CD4-positive, alpha-beta T cell (primary cell): ENCODE measurements around the gene ZNF185. TPM values are rescaled to one million over a fixed set of nuclear protein-coding genes. Genes with fewer than 3 reads are reported as not detected.

Source experiments
- ATAC-seq: fragments of 200-7000 bp; cut with Tn5 transposase; one replicate; pipeline ENCODE4 v1.10.0; 2022; ENCODE audit warnings: mild to moderate bottlenecking; ENCODE audit not compliant: poor library complexity
- CTCF ChIA-PET: fragments of 350-600 bp; sonication (Branson Sonifier 250); formaldehyde crosslinking; loops from one replicate; lab custom pipeline; 2021; ENCODE audit warnings: antibody characterized with exemption, inconsistent platforms; lab: Charles Lee
- POLR2A ChIA-PET: fragments of 350-600 bp; sonication (Branson Sonifier 250); formaldehyde crosslinking; loops from one replicate; lab custom pipeline; 2021; ENCODE audit warnings: antibody characterized with exemption, inconsistent platforms; lab: Charles Lee
- DNase-seq, 14 experiments: peaks; one replicate each; pipeline ENCODE4 v3.0.0-alpha.2; 2013 to 2020; ENCODE audit warnings: mixed read lengths in 2 of 14
- H3K27ac ChIP-seq, 2 donors: one replicate each; pipeline versions ENCODE4 v1.5.1 to v1.7.0; 2013; ENCODE audit warnings: low read length in 2 of 2, low read depth in 1 of 2, mild to moderate bottlenecking in 1 of 2
- H3K27me3 ChIP-seq, 2 experiments: 1 replicate in 1 of 2; 2 replicates in 1 of 2; pipeline versions ENCODE4 v1.6.1 to v1.7.0; 2013; ENCODE audit warnings: low read length in 2 of 2, control low read depth in 1 of 2, mild to moderate bottlenecking in 1 of 2, moderate library complexity in 1 of 2; ENCODE audit not compliant: insufficient read depth in 2 of 2, control insufficient read depth in 1 of 2
- H3K36me3 ChIP-seq: one replicate; pipeline ENCODE4 v1.6.1; 2013; ENCODE audit warnings: low read length, control low read depth; ENCODE audit not compliant: insufficient read depth
- H3K4me1 ChIP-seq: one replicate; pipeline ENCODE4 v1.6.1; 2013; ENCODE audit warnings: low read length, control low read depth; ENCODE audit not compliant: insufficient read depth
- H3K4me3 ChIP-seq: one replicate; pipeline ENCODE4 v1.5.1; 2013; ENCODE audit warnings: mild to moderate bottlenecking, low read length, moderate library complexity
- H3K9me3 ChIP-seq, 2 experiments: 1 replicate in 1 of 2; 2 replicates in 1 of 2; pipeline versions ENCODE4 v1.6.1 to v1.7.0; 2013; ENCODE audit warnings: low read length in 2 of 2, mild to moderate bottlenecking in 2 of 2, control low read depth in 1 of 2, moderate library complexity in 1 of 2; ENCODE audit not compliant: control insufficient read depth in 1 of 2, insufficient read depth in 1 of 2
- H3K27ac Mint-ChIP-seq: one replicate; pipeline ENCODE4 v1.8.0; 2020; ENCODE audit warnings: mixed read lengths
- H3K27me3 Mint-ChIP-seq: one replicate; pipeline ENCODE4 v1.8.0; 2021; ENCODE audit warnings: mixed read lengths
- H3K36me3 Mint-ChIP-seq: one replicate; pipeline ENCODE4 v1.8.0; 2021; ENCODE audit warnings: low read depth, mixed read lengths
- H3K4me1 Mint-ChIP-seq: one replicate; pipeline ENCODE4 v1.8.0; 2021; ENCODE audit warnings: low read depth, mixed read lengths
- H3K4me3 Mint-ChIP-seq: one replicate; pipeline ENCODE4 v1.8.0; 2020; ENCODE audit warnings: mild to moderate bottlenecking, mixed read lengths
- H3K9me3 Mint-ChIP-seq: one replicate; pipeline ENCODE4 v1.8.0; 2020; ENCODE audit warnings: mixed read lengths
- CTCF ChIP-seq: fragments of 200-600 bp; IDR thresholded peaks from one replicate; pipeline ENCODE4 v1.8.0; 2022; ENCODE audit warnings: antibody characterized with exemption, mild to moderate bottlenecking
- intact Hi-C, 2 experiments: fragments of 100-400 bp; cut with DNase I in 1 of 2; cut with micrococcal nuclease in 1 of 2; formaldehyde crosslinking; loops; one replicate each; pipeline versions ENCODE4 v1.15.1 to v1.9.0; 2023 to 2025; cut with DNase I, micrococcal nuclease
- total RNA-seq, 174 experiments: library from RNA in 2 of 174; stranded (reverse) in 2 of 174; gene quantifications; one replicate each; pipeline ENCODE4 v1.2.3 and lab custom pipeline; 2021 to 2026

The ZNF185 gene
- total RNA-seq, 2 experiments from 2014 or later, result 1.4 to 1.5 TPM

- DNase-seq, result no peak
- no peak for TF ChIP-seq CTCF
- no peaks in the 10 kb centered on the region for H3K9me3 ChIP-seq
- H3K4me1 ChIP-seq, result peaks cover under 1% of the 10 kb centered on the region
- H3K36me3 ChIP-seq, result no peaks in the 10 kb centered on the region
- H3K27me3 Mint-ChIP-seq, result no peaks in the 10 kb centered on the region
- intact Hi-C loops, result no loop called here
- ATAC-seq, result no peak
- peaks cover 4% of the 10 kb centered on the region for H3K4me1 Mint-ChIP-seq
- H3K36me3 Mint-ChIP-seq, result no peaks in the 10 kb centered on the region
- H3K9me3 Mint-ChIP-seq, result no peaks in the 10 kb centered on the region
- CTCF ChIA-PET, result no interaction called here
- H3K27me3 ChIP-seq, result no peaks in the 10 kb centered on the region
- H3K4me3 Mint-ChIP-seq, result no peak overlapping the region
- no peak overlapping the region for H3K27ac Mint-ChIP-seq
- no peak overlapping the region for H3K27ac ChIP-seq
- POLR2A ChIA-PET, result no interaction called here
- H3K4me3 ChIP-seq, result no peak overlapping the region
Measured at GRCh38 chrX:152918707-152919106, 20.8 kb downstream of the ZNF185 start.

- H3K27me3 Mint-ChIP-seq, result no peaks in the 10 kb centered on the region
- POLR2A ChIA-PET, result no interaction called here
- intact Hi-C loops, result no loop called here
- Histone ChIP-seq H3K4me3 (no peak overlapping the region), H3K27me3 (no peaks in the 10 kb centered on the region), H3K36me3 (no peaks in the 10 kb centered on the region), H3K4me1 (peaks cover 7% of the 10 kb centered on the region), H3K27ac (no peak overlapping the region), H3K9me3 (no peaks in the 10 kb centered on the region)
- TF ChIP-seq CTCF, result no peak
- no peak for DNase-seq
- H3K27ac Mint-ChIP-seq, result no peak overlapping the region
- peaks cover 6% of the 10 kb centered on the region for H3K4me1 Mint-ChIP-seq
- ATAC-seq, result no peak
- H3K36me3 Mint-ChIP-seq, result no peaks in the 10 kb centered on the region
- CTCF ChIA-PET, result no interaction called here
- no peak overlapping the region for H3K4me3 Mint-ChIP-seq
- H3K9me3 Mint-ChIP-seq, result no peaks in the 10 kb centered on the region
Measured at GRCh38 chrX:152923599-152923998, 25.7 kb downstream of the ZNF185 start.

- Mint-ChIP-seq H3K27me3 (no peaks in the 10 kb centered on the region), H3K4me1 (peaks cover 6% of the 10 kb centered on the region), H3K9me3 (no peaks in the 10 kb centered on the region), H3K27ac (no peak overlapping the region), H3K4me3 (no peak overlapping the region), H3K36me3 (no peaks in the 10 kb centered on the region)
- ChIA-PET POLR2A (no interaction called here), CTCF (interaction anchor here (0.9 kb wide), 1 partner anchor 16 kb away, joined by 4 read pairs; no protein-coding TSS in a partner anchor)
- Histone ChIP-seq H3K27ac (no peak overlapping the region), H3K36me3 (no peaks in the 10 kb centered on the region), H3K4me1 (peaks cover 7% of the 10 kb centered on the region), H3K4me3 (no peak overlapping the region), H3K27me3 (no peaks in the 10 kb centered on the region), H3K9me3 (no peaks in the 10 kb centered on the region)
- intact Hi-C loops, result loop anchor here in 1 of 2 experiments (5.0 kb wide), 1 partner anchor 1774 kb away; no protein-coding TSS in a partner anchor
- DNase-seq (no peak), ATAC-seq (no peak)
- no peak for TF ChIP-seq CTCF
Measured at GRCh38 chrX:152925835-152926234, 28.0 kb downstream of the ZNF185 start.
